HepG2 (cell line): ENCODE measurements around the gene ACSM3. TPM values are rescaled to one million over a fixed set of nuclear protein-coding genes. Genes with fewer than 3 reads are reported as not detected.

Experiments
- CEBPG ChIP-seq: IDR thresholded peaks from 2 replicates; pipeline ENCODE4 v1.6.1; 2016
- IRF2 ChIP-seq: IDR thresholded peaks from 2 replicates; pipeline ENCODE4 v1.6.1; 2018; ENCODE audit warnings: missing genetic modification reagents, missing compliant biosample characterization
- NCOA5 ChIP-seq: sonication (generic); formaldehyde crosslinking; IDR thresholded peaks from 2 replicates; pipeline ENCODE4 v1.4.0; 2020; ENCODE audit warnings: missing genetic modification reagents
- NFIB ChIP-seq: sonication (generic); formaldehyde crosslinking; IDR thresholded peaks from 2 replicates; pipeline ENCODE4 v1.9.0; 2021; ENCODE audit warnings: missing genetic modification reagents, mild to moderate bottlenecking, borderline replicate concordance
- NFYC ChIP-seq: IDR thresholded peaks from 2 replicates; pipeline ENCODE4 v1.6.1; 2016; ENCODE audit warnings: missing genetic modification reagents, missing compliant biosample characterization
- SMARCE1 ChIP-seq: fragments of 450-650 bp; IDR thresholded peaks from 2 replicates; pipeline ENCODE4 v1.6.1; 2017; ENCODE audit warnings: borderline replicate concordance
- SNAI1 ChIP-seq: sonication (generic); formaldehyde crosslinking; IDR thresholded peaks from 2 replicates; pipeline ENCODE4 v1.5.0; 2020; ENCODE audit warnings: mild to moderate bottlenecking, missing genetic modification reagents, borderline replicate concordance
- SYNCRIP ChIP-seq: fragments of 200-400 bp; formaldehyde crosslinking; IDR thresholded peaks from 2 replicates; pipeline ENCODE4 v1.6.1; 2018; ENCODE audit warnings: mild to moderate bottlenecking, low read depth, low read length; ENCODE audit not compliant: insufficient read depth
- TOE1 ChIP-seq: sonication (generic); formaldehyde crosslinking; IDR thresholded peaks from 2 replicates; pipeline ENCODE4 v1.4.0; 2020; ENCODE audit warnings: mild to moderate bottlenecking, missing genetic modification reagents
- ZBTB7A ChIP-seq: sonication (generic); formaldehyde crosslinking; IDR thresholded peaks from 2 replicates; pipeline ENCODE4 v1.8.0; 2022; ENCODE audit warnings: mild to moderate bottlenecking, missing genetic modification reagents
- ZNF562 ChIP-seq: sonication (generic); formaldehyde crosslinking; IDR thresholded peaks from 2 replicates; pipeline ENCODE4 v1.8.0; 2022; ENCODE audit warnings: missing genetic modification reagents, borderline replicate concordance
- ZNF563 ChIP-seq: sonication (generic); formaldehyde crosslinking; IDR thresholded peaks from 2 replicates; pipeline ENCODE4 v1.8.0; 2022; ENCODE audit warnings: mild to moderate bottlenecking, moderate library complexity, missing genetic modification reagents
- ZNF776 ChIP-seq: sonication (generic); formaldehyde crosslinking; IDR thresholded peaks from 2 replicates; pipeline ENCODE4 v1.4.0; 2020; ENCODE audit warnings: mild to moderate bottlenecking, missing genetic modification reagents
- ZNF879 ChIP-seq: sonication (generic); formaldehyde crosslinking; IDR thresholded peaks from 2 replicates; pipeline ENCODE4 v1.8.1; 2023; ENCODE audit warnings: missing genetic modification reagents
- ZNF891 ChIP-seq: sonication (generic); formaldehyde crosslinking; IDR thresholded peaks from 2 replicates; pipeline ENCODE4 v1.5.0; 2020; ENCODE audit warnings: mild to moderate bottlenecking, missing genetic modification reagents
- polyA plus RNA-seq, 8 experiments: library from polyadenylated mRNA; depleted of rRNA in 3 of 8; stranded (reverse) in 7 of 8; unstranded in 1 of 8; fragments of >200 nt; fragmentation: Illumina TruSeq in 4 of 8; extraction: Trizol in 4 of 8; gene quantifications; 2 replicates each; pipeline versions ENCODE4 v1.2.1 to v1.2.3, GENCODE V29; 2011 to 2016; ENCODE audit warnings: low read depth in 4 of 8, missing spikeins in 1 of 8, mixed read lengths in 1 of 8; ENCODE audit not compliant: insufficient read depth in 1 of 8
- total RNA-seq, 5 experiments: library from RNA; depleted of rRNA; stranded (reverse); fragments of >200 nt; fragmentation: Illumina TruSeq; extraction: Trizol; gene quantifications; 2 replicates each; pipeline ENCODE4 v1.2.3, GENCODE V29; 2016; ENCODE audit warnings: low read depth in 1 of 5
- TF ChIP-seq, protein P1 (sequence below): sonication (generic); formaldehyde crosslinking; IDR thresholded peaks from 2 replicates; pipeline ENCODE4 v1.9.0; 2021; ENCODE audit warnings: mild to moderate bottlenecking, missing genetic modification reagents
- TF ChIP-seq, protein P2 (sequence below): sonication (generic); formaldehyde crosslinking; IDR thresholded peaks from 2 replicates; pipeline ENCODE4 v1.4.0; 2020; ENCODE audit warnings: mild to moderate bottlenecking, missing genetic modification reagents
- TF ChIP-seq, protein P3 (sequence below): sonication (generic); formaldehyde crosslinking; IDR thresholded peaks from 2 replicates; pipeline ENCODE4 v1.8.0; 2023; ENCODE audit warnings: mild to moderate bottlenecking, missing genetic modification reagents
- TF ChIP-seq, protein P4 (sequence below): sonication (generic); formaldehyde crosslinking; IDR thresholded peaks from 2 replicates; pipeline ENCODE4 v1.8.1; 2023; ENCODE audit warnings: mild to moderate bottlenecking, missing genetic modification reagents

The ACSM3 gene
- total and polyA plus RNA-seq, 2 of the 13 experiments (the other 11 are each of a cell fraction or from before 2014, with no cell fraction given), result 74.0 to 108 TPM

DNA sequence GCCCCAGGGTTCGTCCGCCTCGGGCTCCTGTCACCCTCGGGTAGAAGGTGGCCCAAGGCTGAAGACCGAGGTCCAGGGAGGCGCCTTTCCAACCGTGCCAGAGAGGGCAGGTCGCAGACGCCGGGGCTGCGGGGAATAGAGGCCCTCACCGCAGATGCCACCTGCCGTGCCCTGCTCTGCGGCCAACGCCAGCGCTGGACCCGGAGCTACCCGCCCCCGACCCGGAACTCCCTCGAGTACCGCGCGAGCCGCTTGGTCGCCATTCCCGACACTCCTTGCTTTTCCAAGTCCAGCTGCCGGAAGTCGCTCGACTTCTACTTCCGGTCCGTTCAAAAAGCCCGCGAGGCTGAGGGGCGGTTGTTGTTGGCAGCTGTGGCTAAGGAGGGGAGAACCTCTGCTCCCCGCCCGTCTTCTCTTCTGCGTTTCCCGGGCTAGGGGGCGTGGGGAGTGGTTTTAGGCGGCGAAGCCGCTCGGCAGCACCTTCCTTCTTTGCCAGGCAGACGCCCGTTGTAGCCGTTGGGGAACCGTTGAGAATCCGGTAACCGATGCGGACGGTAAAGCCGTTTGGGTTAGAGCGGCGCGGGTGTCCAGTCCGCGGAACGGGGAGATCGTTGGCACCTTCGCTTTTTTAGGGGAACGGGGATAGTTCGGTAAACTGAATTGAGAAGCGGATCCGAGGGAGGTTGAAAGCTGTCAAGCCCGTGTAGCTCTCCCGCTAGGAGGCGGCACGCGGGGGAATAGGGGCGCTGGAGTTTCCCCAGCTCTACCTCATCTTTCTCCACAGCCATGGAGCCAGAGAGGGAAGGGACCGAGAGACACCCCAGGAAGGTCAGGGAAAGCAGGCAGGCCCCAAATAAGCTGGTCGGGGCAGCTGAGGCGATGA, 42.6 kb downstream of the ACSM3 start, which contains the start of the genes ERI2 and REXO5 (continued):
- TF ChIP-seq, protein P1, sequence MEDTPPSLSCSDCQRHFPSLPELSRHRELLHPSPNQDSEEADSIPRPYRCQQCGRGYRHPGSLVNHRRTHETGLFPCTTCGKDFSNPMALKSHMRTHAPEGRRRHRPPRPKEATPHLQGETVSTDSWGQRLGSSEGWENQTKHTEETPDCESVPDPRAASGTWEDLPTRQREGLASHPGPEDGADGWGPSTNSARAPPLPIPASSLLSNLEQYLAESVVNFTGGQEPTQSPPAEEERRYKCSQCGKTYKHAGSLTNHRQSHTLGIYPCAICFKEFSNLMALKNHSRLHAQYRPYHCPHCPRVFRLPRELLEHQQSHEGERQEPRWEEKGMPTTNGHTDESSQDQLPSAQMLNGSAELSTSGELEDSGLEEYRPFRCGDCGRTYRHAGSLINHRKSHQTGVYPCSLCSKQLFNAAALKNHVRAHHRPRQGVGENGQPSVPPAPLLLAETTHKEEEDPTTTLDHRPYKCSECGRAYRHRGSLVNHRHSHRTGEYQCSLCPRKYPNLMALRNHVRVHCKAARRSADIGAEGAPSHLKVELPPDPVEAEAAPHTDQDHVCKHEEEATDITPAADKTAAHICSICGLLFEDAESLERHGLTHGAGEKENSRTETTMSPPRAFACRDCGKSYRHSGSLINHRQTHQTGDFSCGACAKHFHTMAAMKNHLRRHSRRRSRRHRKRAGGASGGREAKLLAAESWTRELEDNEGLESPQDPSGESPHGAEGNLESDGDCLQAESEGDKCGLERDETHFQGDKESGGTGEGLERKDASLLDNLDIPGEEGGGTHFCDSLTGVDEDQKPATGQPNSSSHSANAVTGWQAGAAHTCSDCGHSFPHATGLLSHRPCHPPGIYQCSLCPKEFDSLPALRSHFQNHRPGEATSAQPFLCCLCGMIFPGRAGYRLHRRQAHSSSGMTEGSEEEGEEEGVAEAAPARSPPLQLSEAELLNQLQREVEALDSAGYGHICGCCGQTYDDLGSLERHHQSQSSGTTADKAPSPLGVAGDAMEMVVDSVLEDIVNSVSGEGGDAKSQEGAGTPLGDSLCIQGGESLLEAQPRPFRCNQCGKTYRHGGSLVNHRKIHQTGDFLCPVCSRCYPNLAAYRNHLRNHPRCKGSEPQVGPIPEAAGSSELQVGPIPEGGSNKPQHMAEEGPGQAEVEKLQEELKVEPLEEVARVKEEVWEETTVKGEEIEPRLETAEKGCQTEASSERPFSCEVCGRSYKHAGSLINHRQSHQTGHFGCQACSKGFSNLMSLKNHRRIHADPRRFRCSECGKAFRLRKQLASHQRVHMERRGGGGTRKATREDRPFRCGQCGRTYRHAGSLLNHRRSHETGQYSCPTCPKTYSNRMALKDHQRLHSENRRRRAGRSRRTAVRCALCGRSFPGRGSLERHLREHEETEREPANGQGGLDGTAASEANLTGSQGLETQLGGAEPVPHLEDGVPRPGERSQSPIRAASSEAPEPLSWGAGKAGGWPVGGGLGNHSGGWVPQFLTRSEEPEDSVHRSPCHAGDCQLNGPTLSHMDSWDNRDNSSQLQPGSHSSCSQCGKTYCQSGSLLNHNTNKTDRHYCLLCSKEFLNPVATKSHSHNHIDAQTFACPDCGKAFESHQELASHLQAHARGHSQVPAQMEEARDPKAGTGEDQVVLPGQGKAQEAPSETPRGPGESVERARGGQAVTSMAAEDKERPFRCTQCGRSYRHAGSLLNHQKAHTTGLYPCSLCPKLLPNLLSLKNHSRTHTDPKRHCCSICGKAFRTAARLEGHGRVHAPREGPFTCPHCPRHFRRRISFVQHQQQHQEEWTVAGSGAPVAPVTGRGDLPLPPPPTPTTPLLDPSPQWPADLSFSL, result 0 out of 2 replicates have a peak, but pooled peaks have one; percentile 31
- TF ChIP-seq ZNF776 (peak; percentile 74; the same call in 1 of the 2 replicates), IRF2 (peak; percentile 86), NFIB (CRISPR knock-in tag) (no peak), SYNCRIP (no peak), SMARCE1 (no peak), ZNF879 (CRISPR knock-in tag) (peak; percentile 95), ZBTB7A (CRISPR knock-in tag) (peak; percentile 94), ZNF891 (peak; percentile 69; the same call in 1 of the 2 replicates), ZNF563 (CRISPR knock-in tag) (peak; percentile 92), ZNF562 (peak; percentile 93), CEBPG (no peak), SNAI1 (CRISPR knock-in tag) (peak; percentile 70; the same call in 1 of the 2 replicates), NFYC (CRISPR knock-in tag) (peak; percentile 70), NCOA5 (no peak), TOE1 (CRISPR knock-in tag) (peak; percentile 97)
- TF ChIP-seq, protein P2, sequence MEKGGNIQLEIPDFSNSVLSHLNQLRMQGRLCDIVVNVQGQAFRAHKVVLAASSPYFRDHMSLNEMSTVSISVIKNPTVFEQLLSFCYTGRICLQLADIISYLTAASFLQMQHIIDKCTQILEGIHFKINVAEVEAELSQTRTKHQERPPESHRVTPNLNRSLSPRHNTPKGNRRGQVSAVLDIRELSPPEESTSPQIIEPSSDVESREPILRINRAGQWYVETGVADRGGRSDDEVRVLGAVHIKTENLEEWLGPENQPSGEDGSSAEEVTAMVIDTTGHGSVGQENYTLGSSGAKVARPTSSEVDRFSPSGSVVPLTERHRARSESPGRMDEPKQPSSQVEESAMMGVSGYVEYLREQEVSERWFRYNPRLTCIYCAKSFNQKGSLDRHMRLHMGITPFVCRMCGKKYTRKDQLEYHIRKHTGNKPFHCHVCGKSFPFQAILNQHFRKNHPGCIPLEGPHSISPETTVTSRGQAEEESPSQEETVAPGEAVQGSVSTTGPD (CRISPR knock-in tag), result peak; percentile 88; the same call in 1 of the 2 replicates
- TF ChIP-seq, protein P3, sequence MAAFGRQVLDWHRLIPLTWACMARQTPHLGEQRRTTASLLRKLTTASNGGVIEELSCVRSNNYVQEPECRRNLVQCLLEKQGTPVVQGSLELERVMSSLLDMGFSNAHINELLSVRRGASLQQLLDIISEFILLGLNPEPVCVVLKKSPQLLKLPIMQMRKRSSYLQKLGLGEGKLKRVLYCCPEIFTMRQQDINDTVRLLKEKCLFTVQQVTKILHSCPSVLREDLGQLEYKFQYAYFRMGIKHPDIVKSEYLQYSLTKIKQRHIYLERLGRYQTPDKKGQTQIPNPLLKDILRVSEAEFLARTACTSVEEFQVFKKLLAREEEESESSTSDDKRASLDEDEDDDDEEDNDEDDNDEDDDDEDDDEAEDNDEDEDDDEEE (CRISPR knock-in tag), result peak; percentile 97
- TF ChIP-seq, protein P4, sequence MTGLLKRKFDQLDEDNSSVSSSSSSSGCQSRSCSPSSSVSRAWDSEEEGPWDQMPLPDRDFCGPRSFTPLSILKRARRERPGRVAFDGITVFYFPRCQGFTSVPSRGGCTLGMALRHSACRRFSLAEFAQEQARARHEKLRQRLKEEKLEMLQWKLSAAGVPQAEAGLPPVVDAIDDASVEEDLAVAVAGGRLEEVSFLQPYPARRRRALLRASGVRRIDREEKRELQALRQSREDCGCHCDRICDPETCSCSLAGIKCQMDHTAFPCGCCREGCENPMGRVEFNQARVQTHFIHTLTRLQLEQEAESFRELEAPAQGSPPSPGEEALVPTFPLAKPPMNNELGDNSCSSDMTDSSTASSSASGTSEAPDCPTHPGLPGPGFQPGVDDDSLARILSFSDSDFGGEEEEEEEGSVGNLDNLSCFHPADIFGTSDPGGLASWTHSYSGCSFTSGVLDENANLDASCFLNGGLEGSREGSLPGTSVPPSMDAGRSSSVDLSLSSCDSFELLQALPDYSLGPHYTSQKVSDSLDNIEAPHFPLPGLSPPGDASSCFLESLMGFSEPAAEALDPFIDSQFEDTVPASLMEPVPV (CRISPR knock-in tag), result peak; percentile 97; the same call in 1 of the 2 replicates
